Measurements from ENCODE around the gene LSM4. TPM values are rescaled to one million over a fixed set of nuclear protein-coding genes. Genes with fewer than 3 reads are reported as not detected.

The LSM4 gene
- total and polyA plus RNA-seq, 2 of the 13 experiments (the other 11 are each of a cell fraction or from before 2014, with no cell fraction given) = 65.8 to 166 TPM

DNA sequence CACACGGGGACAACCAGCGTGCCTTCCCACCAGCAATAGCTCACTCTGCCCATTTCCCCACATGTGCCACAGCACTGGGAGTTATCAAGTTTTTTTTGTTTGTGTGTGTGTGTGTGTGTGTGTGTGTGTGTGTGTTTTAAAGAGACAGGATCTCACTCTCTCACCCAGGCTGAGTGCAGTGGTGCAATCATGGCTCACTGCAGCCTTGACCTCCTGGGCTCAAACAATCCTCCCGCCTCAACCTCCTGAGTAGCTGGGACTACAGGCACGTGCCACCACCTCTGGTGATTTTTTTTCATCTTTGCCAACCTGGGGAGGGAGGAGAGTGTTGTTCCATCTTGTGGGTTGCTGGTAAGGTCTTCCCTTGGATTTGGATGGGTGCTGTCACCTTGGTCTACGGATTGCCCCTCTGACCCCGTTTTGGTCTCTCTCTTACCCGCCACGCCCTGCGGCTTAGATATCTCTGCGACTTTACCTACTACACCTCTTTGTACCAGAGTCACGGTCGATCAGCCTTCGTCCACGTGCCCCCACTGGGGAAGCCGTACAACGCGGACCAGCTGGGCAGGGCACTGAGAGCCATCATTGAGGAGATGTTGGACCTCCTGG lies 40.2 kb upstream of the LSM4 start (continued):
- TF ChIP-seq, protein P1, sequence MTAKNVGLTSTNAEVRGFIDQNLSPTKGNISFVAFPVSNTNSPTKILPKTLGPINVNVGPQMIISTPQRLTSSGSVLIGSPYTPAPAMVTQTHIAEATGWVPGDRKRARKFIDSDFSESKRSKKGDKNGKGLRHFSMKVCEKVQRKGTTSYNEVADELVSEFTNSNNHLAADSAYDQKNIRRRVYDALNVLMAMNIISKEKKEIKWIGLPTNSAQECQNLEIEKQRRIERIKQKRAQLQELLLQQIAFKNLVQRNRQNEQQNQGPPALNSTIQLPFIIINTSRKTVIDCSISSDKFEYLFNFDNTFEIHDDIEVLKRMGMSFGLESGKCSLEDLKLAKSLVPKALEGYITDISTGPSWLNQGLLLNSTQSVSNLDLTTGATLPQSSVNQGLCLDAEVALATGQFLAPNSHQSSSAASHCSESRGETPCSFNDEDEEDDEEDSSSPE (CRISPR knock-in tag; IDR thresholded peaks at IDR 0.05) = 0 out of 2 replicates have a peak, but pooled peaks have one; percentile 35
- TF ChIP-seq AGO1 (IDR thresholded peaks at IDR 0.05; ENCODE audit: low read depth, low read length, poor library complexity, severe bottlenecking) (no peak), REPIN1 (CRISPR knock-in tag; IDR thresholded peaks at IDR 0.05; ENCODE audit: borderline replicate concordance, low read depth) (peak; percentile 76; the same call in 1 of the 2 replicates), SOX5 (CRISPR knock-in tag; IDR thresholded peaks at IDR 0.05; ENCODE audit: borderline replicate concordance) (peak; percentile 76), MAFF (IDR thresholded peaks at IDR 0.05; ENCODE audit: low read depth, low read length) (no peak), TBP (CRISPR knock-in tag; IDR thresholded peaks at IDR 0.05) (no peak), ZNF317 (CRISPR knock-in tag; IDR thresholded peaks at IDR 0.05) (peak; percentile 73), MEIS2 (CRISPR knock-in tag; IDR thresholded peaks at IDR 0.05) (0 out of 2 replicates have a peak, but pooled peaks have one; percentile 34), CENPBD1 (CRISPR knock-in tag; IDR thresholded peaks at IDR 0.05; ENCODE audit: borderline replicate concordance, low read depth) (no peak), DPF2 (CRISPR knock-in tag; IDR thresholded peaks at IDR 0.05; ENCODE audit: borderline replicate concordance, low read depth) (peak; percentile 64; the same call in 1 of the 2 replicates), ZNF580 (CRISPR knock-in tag; IDR thresholded peaks at IDR 0.05; ENCODE audit: borderline replicate concordance, low read depth) (peak; percentile 59; the same call in 1 of the 2 replicates), POLR2G (IDR thresholded peaks at IDR 0.05; ENCODE audit: low read depth, low read length) (peak; percentile 35; the same call in 1 of the 2 replicates), BHLHE40 (IDR thresholded peaks at IDR 0.05; ENCODE audit: low read length) (peak; percentile 90), ZNF557 (CRISPR knock-in tag; IDR thresholded peaks at IDR 0.05) (0 out of 2 replicates have a peak, but pooled peaks have one; percentile 38), POGZ (CRISPR knock-in tag; IDR thresholded peaks at IDR 0.05) (peak; percentile 74; the same call in 1 of the 2 replicates), ZBTB39 (CRISPR knock-in tag; IDR thresholded peaks at IDR 0.05) (no peak), PAXIP1 (CRISPR knock-in tag; conservative IDR thresholded peaks at IDR 0.05) (peak; percentile 60), FOSL2 (CRISPR knock-in tag; IDR thresholded peaks at IDR 0.05) (peak; percentile 51), ZGPAT (CRISPR knock-in tag; IDR thresholded peaks at IDR 0.05) (peak; percentile 48; the same call in 1 of the 2 replicates), ADNP (CRISPR knock-in tag; IDR thresholded peaks at IDR 0.05) (peak; percentile 66; the same call in 1 of the 2 replicates)
